Tracheal epithelial cell (primary cell): ENCODE data around the gene BSDC1. TPM values are rescaled to one million over a fixed set of nuclear protein-coding genes. Genes with fewer than 3 reads are reported as not detected.

Experiments used
- total RNA-seq: library from RNA; depleted of rRNA; stranded (reverse); fragments of >200 nt; gene quantifications from 2 replicates; pipeline ENCODE4 v1.2.1, GENCODE V29; 2014

The BSDC1 gene
- total RNA-seq, result 42.0 and 46.7 TPM in 2 replicates

GRCh38 chr1:32394141-32394889 is at the start of gene BSDC1:
Gene BSDC1, minus strand, starts transcription at chr1:32394441. Its CDS starts 27 bp downstream, at chr1:32394414.

GRCh38 chr1:32362474-32363313 is 31.5 kb downstream of the BSDC1 start, which contains the start of the genes FAM229A and TSSK3:
Gene FAM229A, minus strand, starts transcription at chr1:32362485. Its CDS starts 394 bp downstream, at chr1:32362091.
Gene TSSK3, plus strand, starts transcription at chr1:32362539. Its CDS starts 163 bp downstream, at chr1:32362702.

GRCh38 chr1:32335790-32336590 is 58.3 kb downstream of the BSDC1 start, which contains the start of gene MARCKSL1:
Gene MARCKSL1, minus strand, starts transcription at chr1:32336233. Its CDS starts 200 bp downstream, at chr1:32336033.

Other genes starting within 250 kb of the BSDC1 start
- 38.4 and 41.7 TPM in 2 replicates for gene TXLNA, start 214.8 kb downstream of the BSDC1 start, total RNA-seq
- 3.4 and 8.7 TPM in 2 replicates for gene CCDC28B, start 193.8 kb downstream of the BSDC1 start, total RNA-seq
- gene IQCC, start 188.8 kb downstream of the BSDC1 start, total RNA-seq, result 1.9 and 2.3 TPM in 2 replicates
- gene DCDC2B, start 185.4 kb downstream of the BSDC1 start, total RNA-seq, result under 0.01 TPM in 1 of 2 replicates, not detected in the other
- 5.3 and 9.4 TPM in 2 replicates for gene TMEM234, start 172.1 kb downstream of the BSDC1 start, total RNA-seq
- gene EIF3I, start 172.0 kb downstream of the BSDC1 start, total RNA-seq, result 401 and 468 TPM in 2 replicates
- not detected in 2 replicates for gene FAM167B, start 147.2 kb downstream of the BSDC1 start, total RNA-seq
- 0.24 TPM in 1 of 2 replicates, not detected in the other for gene LCK, start 143.2 kb downstream of the BSDC1 start, total RNA-seq
- gene HDAC1, start 102.4 kb downstream of the BSDC1 start, total RNA-seq, result 69.9 and 72.5 TPM in 2 replicates
- 4.5 and 31.3 TPM in 2 replicates for gene MARCKSL1, start 58.2 kb downstream of the BSDC1 start, total RNA-seq
- 0.48 TPM in 1 of 2 replicates, not detected in the other for gene FAM229A, start 32.0 kb downstream of the BSDC1 start, total RNA-seq
- gene TSSK3, start 31.9 kb downstream of the BSDC1 start, total RNA-seq, result not detected in 2 replicates
- gene ZBTB8B, start 70.6 kb upstream of the BSDC1 start, total RNA-seq, result not detected in 2 replicates
- gene ZBTB8A, start 145.0 kb upstream of the BSDC1 start, total RNA-seq, result 6.7 and 10.4 TPM in 2 replicates